WERI-Rb-1 (cell line): Measurements from ENCODE around the gene SLC35F4.

ENCODE experiments used
- DNase-seq: peaks from one replicate; pipeline ENCODE4 v3.0.0-alpha.2; 2020
- H3K27ac ChIP-seq: fragments of 250-450 bp; sonication (Bioruptor Pico); 2 replicates; pipeline ENCODE4 v1.5.1; 2020; ENCODE audit warnings: mild to moderate bottlenecking, moderate library complexity
- H3K27me3 ChIP-seq: fragments of 250-450 bp; sonication (Bioruptor Pico); 2 replicates; pipeline ENCODE4 v1.5.1; 2021; ENCODE audit warnings: mild to moderate bottlenecking, low read depth, moderate library complexity; ENCODE audit not compliant: insufficient read depth, severe bottlenecking
- H3K36me3 ChIP-seq: fragments of 250-450 bp; sonication (Bioruptor Pico); 2 replicates; pipeline ENCODE4 v1.5.1; 2020; ENCODE audit warnings: mild to moderate bottlenecking, moderate library complexity
- H3K4me3 ChIP-seq: 2 replicates; pipeline ENCODE4 v1.5.1; 2011; ENCODE audit warnings: low read depth, mild to moderate bottlenecking, control low read depth, low read length
- H3K9me3 ChIP-seq: fragments of 250-450 bp; sonication (Bioruptor Pico); 2 replicates; pipeline ENCODE4 v1.5.1; 2021; ENCODE audit warnings: mild to moderate bottlenecking, moderate library complexity; ENCODE audit not compliant: severe bottlenecking
- TF ChIP-seq, protein P1 (sequence below): IDR thresholded peaks from 2 replicates; pipeline ENCODE4 v1.5.1; 2011; ENCODE audit warnings: low read depth, mild to moderate bottlenecking, control low read depth, inconsistent platforms, low read length

The SLC35F4 gene

DNA sequence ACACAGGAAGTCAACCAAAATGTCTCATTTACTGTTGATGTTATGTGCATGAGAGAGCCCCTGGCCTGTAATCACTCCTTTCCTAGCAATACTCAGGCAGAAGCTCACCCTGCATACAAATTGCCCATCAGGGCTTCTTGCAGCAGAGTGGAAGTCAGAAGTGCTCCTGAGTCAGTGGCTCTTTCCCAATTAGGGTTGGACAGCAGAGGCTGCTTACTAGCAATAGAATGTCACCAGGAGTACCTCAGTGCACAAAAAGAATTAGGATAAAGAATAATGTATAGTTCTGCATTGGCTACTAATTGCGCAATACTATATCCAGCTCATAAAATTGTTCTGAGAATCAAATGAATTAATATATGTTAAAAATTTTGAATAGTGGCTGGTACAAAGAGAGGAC, 161.1 kb downstream of the SLC35F4 start:
- Histone ChIP-seq H3K9me3 (peaks cover under 1% of the 10 kb centered on the region), H3K4me3 (no peak overlapping the region), H3K36me3 (no peaks in the 10 kb centered on the region), H3K27me3 (no peaks in the 10 kb centered on the region), H3K27ac (no peak overlapping the region)
- no peak for DNase-seq
- TF ChIP-seq, protein P1, sequence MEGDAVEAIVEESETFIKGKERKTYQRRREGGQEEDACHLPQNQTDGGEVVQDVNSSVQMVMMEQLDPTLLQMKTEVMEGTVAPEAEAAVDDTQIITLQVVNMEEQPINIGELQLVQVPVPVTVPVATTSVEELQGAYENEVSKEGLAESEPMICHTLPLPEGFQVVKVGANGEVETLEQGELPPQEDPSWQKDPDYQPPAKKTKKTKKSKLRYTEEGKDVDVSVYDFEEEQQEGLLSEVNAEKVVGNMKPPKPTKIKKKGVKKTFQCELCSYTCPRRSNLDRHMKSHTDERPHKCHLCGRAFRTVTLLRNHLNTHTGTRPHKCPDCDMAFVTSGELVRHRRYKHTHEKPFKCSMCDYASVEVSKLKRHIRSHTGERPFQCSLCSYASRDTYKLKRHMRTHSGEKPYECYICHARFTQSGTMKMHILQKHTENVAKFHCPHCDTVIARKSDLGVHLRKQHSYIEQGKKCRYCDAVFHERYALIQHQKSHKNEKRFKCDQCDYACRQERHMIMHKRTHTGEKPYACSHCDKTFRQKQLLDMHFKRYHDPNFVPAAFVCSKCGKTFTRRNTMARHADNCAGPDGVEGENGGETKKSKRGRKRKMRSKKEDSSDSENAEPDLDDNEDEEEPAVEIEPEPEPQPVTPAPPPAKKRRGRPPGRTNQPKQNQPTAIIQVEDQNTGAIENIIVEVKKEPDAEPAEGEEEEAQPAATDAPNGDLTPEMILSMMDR = no peak

DNA sequence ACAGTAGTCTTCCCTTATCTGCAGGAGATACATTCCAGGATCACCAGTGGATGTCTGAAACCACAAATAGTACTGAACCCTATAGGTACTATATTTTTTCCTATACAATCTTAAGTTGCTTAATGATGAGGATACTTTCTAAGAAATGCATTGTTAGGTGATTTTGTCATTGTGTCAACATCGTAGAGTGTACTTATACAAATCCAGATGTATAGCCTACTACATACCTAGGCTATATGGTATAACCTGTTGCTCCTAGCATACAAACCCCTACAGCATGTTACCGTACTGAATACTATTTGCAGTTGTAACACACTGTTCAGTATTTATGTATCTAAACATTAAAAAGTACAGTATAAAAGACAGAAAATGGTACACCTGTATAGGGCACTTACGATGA, 165.9 kb downstream of the SLC35F4 start:
- Histone ChIP-seq H3K27ac (no peak overlapping the region), H3K4me3 (no peak overlapping the region), H3K27me3 (no peaks in the 10 kb centered on the region), H3K36me3 (no peaks in the 10 kb centered on the region), H3K9me3 (no peaks in the 10 kb centered on the region)
- TF ChIP-seq, protein P1 = no peak
- no peak for DNase-seq

DNA sequence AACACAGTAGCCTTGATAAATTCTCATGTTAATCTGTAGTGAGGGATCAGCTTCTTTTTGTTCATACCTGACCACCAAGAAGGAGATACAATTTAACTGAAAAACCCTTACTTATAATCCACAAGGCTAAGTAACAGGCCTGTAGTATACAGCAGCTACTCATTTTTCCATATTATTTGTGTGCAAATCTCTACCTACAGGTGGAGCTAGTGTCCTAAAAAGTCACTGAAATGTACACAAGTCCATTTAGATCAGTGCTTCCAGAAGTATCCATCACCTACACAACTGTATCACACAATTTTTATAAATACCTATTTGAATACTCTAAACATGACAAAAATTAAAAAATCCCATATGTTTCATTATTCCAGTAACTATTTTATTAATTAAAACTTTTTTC, 173.2 kb downstream of the SLC35F4 start:
- DNase-seq = no peak
- H3K9me3 ChIP-seq = no peaks in the 10 kb centered on the region
- no peak overlapping the region for H3K4me3 ChIP-seq
- H3K36me3 ChIP-seq = no peaks in the 10 kb centered on the region
- H3K27me3 ChIP-seq = no peaks in the 10 kb centered on the region
- TF ChIP-seq, protein P1 = peak; percentile 43; the same call in 1 of the 2 replicates
- no peak overlapping the region for H3K27ac ChIP-seq

DNA sequence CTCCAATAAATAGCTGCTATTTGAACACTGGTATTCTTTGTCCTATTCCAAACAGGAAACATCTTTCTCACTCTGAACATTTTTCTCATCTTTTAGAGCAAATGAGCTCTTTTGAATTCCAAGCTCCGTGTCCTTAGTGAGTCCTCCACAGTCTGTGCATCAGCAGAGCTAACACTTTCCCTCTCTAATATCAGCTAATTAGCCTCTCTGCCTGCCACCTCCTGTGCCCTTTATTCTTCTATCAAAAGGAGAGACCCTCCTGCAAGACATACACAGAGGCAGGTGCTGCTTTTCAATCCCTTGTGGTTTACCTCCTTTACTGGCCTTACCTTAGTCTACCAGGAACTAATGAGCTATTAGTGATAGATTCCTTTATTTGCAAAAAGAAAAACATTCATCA, 178.5 kb downstream of the SLC35F4 start:
- H3K9me3 ChIP-seq = no peaks in the 10 kb centered on the region
- H3K27ac ChIP-seq = no peak overlapping the region
- no peaks in the 10 kb centered on the region for H3K36me3 ChIP-seq
- H3K4me3 ChIP-seq = no peak overlapping the region
- no peak for DNase-seq
- no peaks in the 10 kb centered on the region for H3K27me3 ChIP-seq
- TF ChIP-seq, protein P1 = no peak

DNA sequence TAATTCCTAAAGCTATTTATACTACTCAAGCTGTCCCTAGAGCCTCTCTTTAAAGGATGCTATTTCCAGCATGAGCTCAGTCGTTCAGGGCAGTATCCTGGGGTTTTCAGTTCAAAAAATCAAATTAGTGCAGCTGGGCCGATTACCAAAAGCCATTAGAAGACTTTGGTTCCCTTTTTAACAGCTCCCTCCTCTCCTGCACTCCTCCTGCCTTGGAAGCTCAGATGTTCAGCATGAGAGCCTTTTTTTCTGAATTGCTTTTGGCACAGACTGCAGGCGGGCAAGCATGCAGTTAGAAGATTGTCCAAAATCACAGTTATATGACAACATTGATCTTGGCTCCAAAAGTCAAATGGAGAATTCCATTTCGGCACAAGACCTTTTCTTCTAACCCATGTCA, 179.6 kb downstream of the SLC35F4 start:
- DNase-seq = no peak
- TF ChIP-seq, protein P1 = no peak
- no peaks in the 10 kb centered on the region for H3K27me3 ChIP-seq
- H3K36me3 ChIP-seq = no peaks in the 10 kb centered on the region
- H3K27ac ChIP-seq = no peak overlapping the region
- no peaks in the 10 kb centered on the region for H3K9me3 ChIP-seq
- no peak overlapping the region for H3K4me3 ChIP-seq

DNA sequence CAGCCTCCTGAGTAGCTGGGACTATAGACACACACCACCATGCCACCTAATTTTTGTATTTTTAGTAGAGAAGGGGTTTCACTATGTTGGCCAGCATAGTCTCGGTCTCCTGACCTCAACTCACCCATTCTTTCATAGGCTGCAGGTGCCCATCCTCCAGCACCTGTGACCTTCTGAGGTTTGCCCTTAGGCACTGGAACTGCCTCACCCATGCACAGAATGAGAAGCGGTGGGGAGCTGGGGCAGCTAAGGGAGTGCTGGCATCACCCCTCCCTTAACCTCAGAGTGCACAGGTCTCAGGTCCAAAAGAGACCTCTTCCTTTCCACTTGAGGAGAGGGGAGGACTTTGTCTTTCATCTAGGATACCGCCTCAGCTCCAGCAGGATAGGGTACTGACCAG, 194.9 kb downstream of the SLC35F4 start:
- Histone ChIP-seq H3K4me3 (no peak overlapping the region), H3K27me3 (peaks cover 5% of the 10 kb centered on the region), H3K9me3 (no peaks in the 10 kb centered on the region), H3K36me3 (no peaks in the 10 kb centered on the region), H3K27ac (no peak overlapping the region)
- no peak for DNase-seq
- TF ChIP-seq, protein P1 = no peak
